ENCODE results near the gene FAM98A.

The FAM98A gene

GRCh38 chr2:33555681-33556080, 43.4 kb downstream of the FAM98A start:
- TF ChIP-seq, protein P1, sequence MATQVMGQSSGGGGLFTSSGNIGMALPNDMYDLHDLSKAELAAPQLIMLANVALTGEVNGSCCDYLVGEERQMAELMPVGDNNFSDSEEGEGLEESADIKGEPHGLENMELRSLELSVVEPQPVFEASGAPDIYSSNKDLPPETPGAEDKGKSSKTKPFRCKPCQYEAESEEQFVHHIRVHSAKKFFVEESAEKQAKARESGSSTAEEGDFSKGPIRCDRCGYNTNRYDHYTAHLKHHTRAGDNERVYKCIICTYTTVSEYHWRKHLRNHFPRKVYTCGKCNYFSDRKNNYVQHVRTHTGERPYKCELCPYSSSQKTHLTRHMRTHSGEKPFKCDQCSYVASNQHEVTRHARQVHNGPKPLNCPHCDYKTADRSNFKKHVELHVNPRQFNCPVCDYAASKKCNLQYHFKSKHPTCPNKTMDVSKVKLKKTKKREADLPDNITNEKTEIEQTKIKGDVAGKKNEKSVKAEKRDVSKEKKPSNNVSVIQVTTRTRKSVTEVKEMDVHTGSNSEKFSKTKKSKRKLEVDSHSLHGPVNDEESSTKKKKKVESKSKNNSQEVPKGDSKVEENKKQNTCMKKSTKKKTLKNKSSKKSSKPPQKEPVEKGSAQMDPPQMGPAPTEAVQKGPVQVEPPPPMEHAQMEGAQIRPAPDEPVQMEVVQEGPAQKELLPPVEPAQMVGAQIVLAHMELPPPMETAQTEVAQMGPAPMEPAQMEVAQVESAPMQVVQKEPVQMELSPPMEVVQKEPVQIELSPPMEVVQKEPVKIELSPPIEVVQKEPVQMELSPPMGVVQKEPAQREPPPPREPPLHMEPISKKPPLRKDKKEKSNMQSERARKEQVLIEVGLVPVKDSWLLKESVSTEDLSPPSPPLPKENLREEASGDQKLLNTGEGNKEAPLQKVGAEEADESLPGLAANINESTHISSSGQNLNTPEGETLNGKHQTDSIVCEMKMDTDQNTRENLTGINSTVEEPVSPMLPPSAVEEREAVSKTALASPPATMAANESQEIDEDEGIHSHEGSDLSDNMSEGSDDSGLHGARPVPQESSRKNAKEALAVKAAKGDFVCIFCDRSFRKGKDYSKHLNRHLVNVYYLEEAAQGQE (IDR thresholded peaks at IDR 0.05; ENCODE audit: insufficient replicate concordance, low read depth), result no peak
- TF ChIP-seq POLR2AphosphoS5 (IDR thresholded peaks at IDR 0.05; ENCODE audit: low read depth) (no peak), CTCF (IDR thresholded peaks at IDR 0.05; ENCODE audit: insufficient read depth, low read length) (no peak), SPI1 (IDR thresholded peaks at IDR 0.05; ENCODE audit: borderline replicate concordance, low read depth) (no peak), GABPA (IDR thresholded peaks at IDR 0.05; ENCODE audit: low read depth) (no peak)
- no peak overlapping the region for H3K4me3 ChIP-seq (replicated peaks; ENCODE audit: insufficient read depth, low read length)
- no peaks in the 10 kb centered on the region for H3K27me3 ChIP-seq (ENCODE audit: insufficient read depth, poor library complexity, severe bottlenecking)
- no peak overlapping the region for H3K27ac ChIP-seq (replicated peaks)
- no peak for DNase-seq (ENCODE audit: low read depth in 1 of 2, low spot score in 1 of 2)

GRCh38 chr2:33552758-33553461, 46.2 kb downstream of the FAM98A start:
- Histone ChIP-seq H3K27me3 (ENCODE audit: insufficient read depth, poor library complexity, severe bottlenecking) (no peaks in the 10 kb centered on the region), H3K27ac (replicated peaks) (no peak overlapping the region), H3K4me3 (replicated peaks; ENCODE audit: insufficient read depth, low read length) (no peak overlapping the region)
- no peak for TF ChIP-seq POLR2AphosphoS5 (IDR thresholded peaks at IDR 0.05; ENCODE audit: low read depth)
- no peak for TF ChIP-seq GABPA (IDR thresholded peaks at IDR 0.05; ENCODE audit: low read depth)
- DNase-seq (ENCODE audit: low read depth in 1 of 2, low spot score in 1 of 2), result peak in 1 of 2 experiments; percentile 15

DNA sequence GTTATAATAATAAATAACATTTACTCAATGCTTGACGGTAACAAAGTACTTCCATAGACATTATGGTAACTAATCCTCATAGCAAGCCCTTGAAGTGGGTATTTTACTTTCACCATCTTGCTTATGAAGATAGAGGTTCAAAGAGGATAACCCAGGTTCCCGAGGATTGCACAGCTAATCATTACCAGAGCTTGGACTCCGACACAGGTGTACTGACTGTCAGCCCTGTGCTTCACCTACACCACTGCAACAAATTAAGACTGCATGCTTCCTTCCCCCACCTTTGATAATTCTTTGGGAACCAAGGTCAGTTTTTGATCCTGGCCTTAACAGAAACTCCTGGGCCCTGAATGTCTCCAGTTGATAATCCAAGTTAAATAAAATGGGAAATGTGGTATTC, 48.9 kb downstream of the FAM98A start:
- DNase-seq (ENCODE audit: low read depth in 1 of 2, low spot score in 1 of 2), result no peak
- H3K27ac ChIP-seq (replicated peaks), result no peak overlapping the region
- TF ChIP-seq, protein P1 (IDR thresholded peaks at IDR 0.05; ENCODE audit: insufficient replicate concordance, low read depth), result no peak
- TF ChIP-seq POLR2AphosphoS5 (IDR thresholded peaks at IDR 0.05; ENCODE audit: low read depth), result no peak
- TF ChIP-seq GABPA (IDR thresholded peaks at IDR 0.05; ENCODE audit: low read depth), result no peak
- TF ChIP-seq CTCF (IDR thresholded peaks at IDR 0.05; ENCODE audit: insufficient read depth, low read length), result no peak
- TF ChIP-seq SPI1 (IDR thresholded peaks at IDR 0.05; ENCODE audit: borderline replicate concordance, low read depth), result no peak

GRCh38 chr2:33541243-33541642, 57.9 kb downstream of the FAM98A start:
- no peaks in the 10 kb centered on the region for H3K27me3 ChIP-seq (ENCODE audit: insufficient read depth, poor library complexity, severe bottlenecking)
- H3K27ac ChIP-seq (replicated peaks), result no peak overlapping the region
- no peak for TF ChIP-seq SPI1 (IDR thresholded peaks at IDR 0.05; ENCODE audit: borderline replicate concordance, low read depth)
- TF ChIP-seq GABPA (IDR thresholded peaks at IDR 0.05; ENCODE audit: low read depth), result no peak
- no peak for TF ChIP-seq CTCF (IDR thresholded peaks at IDR 0.05; ENCODE audit: insufficient read depth, low read length)
- no peak for TF ChIP-seq POLR2AphosphoS5 (IDR thresholded peaks at IDR 0.05; ENCODE audit: low read depth)
- TF ChIP-seq, protein P1 (IDR thresholded peaks at IDR 0.05; ENCODE audit: insufficient replicate concordance, low read depth), result no peak
- no peak overlapping the region for H3K4me3 ChIP-seq (replicated peaks; ENCODE audit: insufficient read depth, low read length)
- no peak for DNase-seq (ENCODE audit: low read depth in 1 of 2, low spot score in 1 of 2)

More for the DNA sequence above, 48.9 kb downstream of the FAM98A start:
- Histone ChIP-seq H3K27me3 (ENCODE audit: insufficient read depth, poor library complexity, severe bottlenecking) (no peaks in the 10 kb centered on the region), H3K4me3 (replicated peaks; ENCODE audit: insufficient read depth, low read length) (no peak overlapping the region)

Data from HL-60 (cell line).